GM12872 (cell line): ENCODE results near the gene RNASET2.

ENCODE experiments used
- CTCF ChIP-seq: IDR thresholded peaks from 3 replicates; pipeline ENCODE4 v1.5.1; 2011; ENCODE audit warnings: low read depth, mild to moderate bottlenecking, low read length, moderate library complexity; ENCODE audit not compliant: insufficient read depth

RNASET2 gene

DNA sequence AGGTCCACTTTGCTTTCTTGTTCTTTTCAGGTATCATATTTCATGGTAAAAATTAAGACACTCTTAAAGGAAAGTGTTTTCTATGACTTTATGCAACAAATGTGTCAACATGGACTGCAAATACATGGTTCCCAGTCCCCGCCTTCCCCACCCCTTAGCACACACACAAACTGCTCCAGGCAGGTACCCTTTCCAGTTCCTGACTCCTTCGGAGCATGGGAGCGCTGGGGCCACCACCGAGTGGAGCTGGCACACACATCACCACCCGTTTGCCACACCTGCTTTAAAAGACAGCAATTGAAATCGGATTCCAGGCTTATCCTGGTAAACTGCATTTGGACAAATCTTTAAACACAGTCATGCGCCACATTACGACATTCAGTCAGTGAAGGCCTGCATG is 22.2 kb downstream of the RNASET2 start:
- TF ChIP-seq CTCF = no peak

GRCh38 chr6:166933396-166933795 is 23.0 kb downstream of the RNASET2 start:
- no peak for TF ChIP-seq CTCF

DNA sequence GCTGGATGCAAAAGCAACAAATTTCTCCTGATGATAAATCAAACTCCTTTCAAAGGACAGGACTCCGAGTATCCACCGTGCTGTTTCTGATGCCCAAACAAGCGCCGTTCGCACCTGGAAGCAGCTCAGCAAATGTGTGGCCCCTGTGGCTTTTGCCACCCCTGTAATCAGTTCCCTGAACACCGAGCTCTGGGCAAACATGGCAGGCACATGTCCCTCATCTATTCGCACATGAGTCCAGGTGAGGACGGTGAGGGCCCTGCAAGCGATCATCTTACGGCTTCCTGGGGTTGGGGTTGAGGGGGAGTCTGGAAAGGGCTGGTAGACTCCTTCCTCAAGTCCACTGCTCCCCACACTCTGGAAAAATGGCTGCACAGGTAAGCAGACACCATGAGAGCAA is 23.7 kb downstream of the RNASET2 start:
- no peak for TF ChIP-seq CTCF

- TF ChIP-seq CTCF = no peak
Observed at GRCh38 chr6:166932116-166932515, 24.2 kb downstream of the RNASET2 start.

GRCh38 chr6:166931426-166931970 is 24.9 kb downstream of the RNASET2 start:
- TF ChIP-seq CTCF = no peak

- no peak for TF ChIP-seq CTCF
Observed at GRCh38 chr6:166930354-166930891, 25.9 kb downstream of the RNASET2 start.

DNA sequence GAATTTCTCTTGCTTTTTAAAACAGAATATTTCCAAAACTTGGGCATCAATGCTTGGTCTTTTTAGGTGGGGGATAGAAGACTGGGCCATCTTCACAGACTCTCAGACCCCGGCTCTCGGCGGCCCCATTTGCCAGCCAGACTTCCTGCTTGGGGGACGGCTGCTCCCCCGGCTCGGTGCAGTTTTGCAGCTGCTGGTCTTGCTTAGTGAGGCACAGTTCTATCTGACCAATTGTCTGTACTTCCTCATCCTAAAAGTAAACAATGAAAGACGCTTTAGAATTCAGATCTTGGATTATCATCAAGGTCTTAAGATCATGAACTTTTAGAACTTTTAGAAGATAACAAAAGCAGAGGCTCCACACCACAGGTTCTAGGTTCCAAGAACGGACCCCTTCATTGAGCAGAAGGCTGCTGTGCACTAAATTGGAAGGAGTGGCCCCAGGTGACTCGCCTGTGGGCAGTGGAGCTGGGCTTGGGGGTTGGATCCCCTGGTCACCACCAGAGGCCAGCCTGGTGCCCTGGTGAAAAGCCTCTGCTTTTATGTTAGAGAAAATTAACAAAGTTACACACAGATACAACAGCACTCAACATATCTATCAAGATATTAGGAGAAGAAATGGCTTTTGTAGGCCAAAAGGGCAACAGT is 26.7 kb downstream of the RNASET2 start:
- no peak for TF ChIP-seq CTCF
